Right lobe of liver (tissue), 4 donors: ENCODE results near the gene GPATCH8.

Source experiments
- CTCF ChIP-seq, 4 donors: fragments of 200-600 bp in 3 of 4; fragments of 450-650 bp in 1 of 4; IDR thresholded peaks; one replicate each; pipeline versions ENCODE4 v1.5.1 to v1.8.0; 2016 to 2022; ENCODE audit warnings: antibody characterized with exemption in 4 of 4, mild to moderate bottlenecking in 2 of 4
- POLR2A ChIP-seq: fragments of 450-650 bp; IDR thresholded peaks from one replicate; pipeline ENCODE4 v1.6.1; 2017; ENCODE audit warnings: antibody characterized with exemption, mild to moderate bottlenecking
- donor health status: DM: no; HTN: no; CAD: no.
- donor health status: DM: no; HTN: no; CAD: no.
- donor health status: DM: no; HTN: yes; CAD: no.

DNA sequence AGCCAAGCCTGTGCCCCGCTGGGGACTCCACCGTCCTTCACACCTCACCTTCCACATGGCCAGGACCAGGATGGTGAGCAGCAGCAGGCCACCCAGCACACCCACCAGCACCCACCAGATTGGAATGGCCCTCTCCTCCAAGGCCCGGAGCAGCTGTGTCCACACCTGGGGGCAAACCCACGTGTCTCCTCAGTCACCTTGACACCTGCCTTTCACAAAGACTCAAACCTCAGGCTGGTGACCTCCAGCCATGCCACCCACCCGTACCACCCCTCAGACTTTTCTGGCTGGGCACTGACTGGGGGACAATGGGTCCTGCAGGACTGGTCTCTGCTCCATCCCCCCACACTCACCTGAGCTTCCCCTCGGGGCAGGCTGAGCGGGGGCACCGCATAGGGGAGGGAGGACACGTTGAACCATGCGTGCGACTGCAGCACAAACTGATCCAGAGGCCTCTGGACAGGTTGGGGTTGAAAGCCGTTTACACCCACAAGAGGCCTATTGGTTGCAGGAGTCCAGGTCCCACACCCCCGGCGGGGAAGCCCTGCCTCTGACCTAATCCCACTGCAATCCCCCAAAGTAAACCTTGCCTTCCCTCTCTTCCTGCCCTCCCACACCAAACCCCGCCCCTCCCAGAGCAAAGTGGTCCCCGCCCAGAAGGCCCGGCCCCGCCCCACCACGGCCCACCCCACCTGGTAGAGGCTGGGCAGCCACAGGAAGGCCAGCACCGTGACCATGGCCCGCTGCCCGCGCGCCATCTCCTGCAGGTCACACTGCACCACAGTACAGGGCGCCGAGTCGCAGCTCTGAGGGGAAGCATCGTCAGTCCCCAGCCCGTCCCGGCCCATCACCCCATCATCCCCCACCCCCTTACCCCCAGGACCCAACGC lies 128.7 kb downstream of the GPATCH8 start:
- TF ChIP-seq POLR2A (no peak), CTCF (IDR thresholded peaks at IDR 0.05) (no peak)
